Upper lobe of left lung (tissue), 4 donors: ENCODE results near the gene PDE1C.

Experiments
- CTCF ChIP-seq, 6 experiments: fragments of 450-650 bp in 4 of 6; fragments of 200-600 bp in 2 of 6; sonication (generic) in 2 of 6; IDR thresholded peaks; one replicate each; pipeline ENCODE4 v1.5.1; 2016 to 2019; ENCODE audit warnings: antibody characterized with exemption in 6 of 6
- EP300 ChIP-seq, 4 donors: sonication (generic); formaldehyde crosslinking; IDR thresholded peaks; one replicate each; pipeline ENCODE4 v1.5.1; 2017; ENCODE audit warnings: antibody characterized with exemption in 4 of 4, control low read depth in 2 of 4
- POLR2AphosphoS5 ChIP-seq, 2 donors: sonication (generic); formaldehyde crosslinking; IDR thresholded peaks; one replicate each; pipeline ENCODE4 v1.5.1; 2017; ENCODE audit warnings: antibody characterized with exemption in 2 of 2

- TF ChIP-seq CTCF (IDR thresholded peaks at IDR 0.05) (no peak), POLR2AphosphoS5 (IDR thresholded peaks at IDR 0.05) (no peak), EP300 (IDR thresholded peaks at IDR 0.05) (no peak)
These were observed 318.5 kb downstream of the PDE1C start for GRCh38 chr7:31751726-31752125.
